Measurements from ENCODE around the gene ITPKA. TPM values are rescaled to one million over a fixed set of nuclear protein-coding genes. Genes with fewer than 3 reads are reported as not detected.

The ITPKA gene
- total and polyA plus RNA-seq, 2 of the 13 experiments (the other 11 are each of a cell fraction or from before 2014, with no cell fraction given): 13.2 to 41.3 TPM

- TF ChIP-seq HMGXB3 (CRISPR knock-in tag; IDR thresholded peaks at IDR 0.05; ENCODE audit: borderline replicate concordance): no peak
- TF ChIP-seq ZNF256 (CRISPR knock-in tag; conservative IDR thresholded peaks at IDR 0.05): no peak
- TF ChIP-seq KLF6 (CRISPR knock-in tag; IDR thresholded peaks at IDR 0.05): no peak; the same call in 1 of the 2 replicates
- no peak for TF ChIP-seq CREM (IDR thresholded peaks at IDR 0.05)
- no peak for TF ChIP-seq CREM (CRISPR knock-in tag; IDR thresholded peaks at IDR 0.05)
- TF ChIP-seq RAD21 (CRISPR knock-in tag; IDR thresholded peaks at IDR 0.05): peak; percentile 10; the same call in 1 of the 2 replicates
- TF ChIP-seq DMAP1 (CRISPR knock-in tag; IDR thresholded peaks at IDR 0.05): no peak; the same call in 1 of the 2 replicates
- no peak for TF ChIP-seq ZNF7 (CRISPR knock-in tag; IDR thresholded peaks at IDR 0.05)
- TF ChIP-seq ZFYVE20 (CRISPR knock-in tag; IDR thresholded peaks at IDR 0.05; ENCODE audit: borderline replicate concordance, low read depth): no peak
- TF ChIP-seq IKZF5 (CRISPR knock-in tag; IDR thresholded peaks at IDR 0.05): peak; percentile 34; the same call in 1 of the 2 replicates
- TF ChIP-seq ZGPAT (CRISPR knock-in tag; IDR thresholded peaks at IDR 0.05): peak; percentile 83
- peak; percentile 74; the same call in 1 of the 2 replicates for TF ChIP-seq ZNF468 (CRISPR knock-in tag; IDR thresholded peaks at IDR 0.05)
- peak; percentile 56; the same call in 1 of the 3 replicates for TF ChIP-seq MXI1 (IDR thresholded peaks at IDR 0.05; ENCODE audit: borderline replicate concordance, low read depth, low read length)
- 0 out of 2 replicates have a peak, but pooled peaks have one; percentile 43 for TF ChIP-seq ZNF33B (CRISPR knock-in tag; IDR thresholded peaks at IDR 0.05)
- TF ChIP-seq YEATS4 (CRISPR knock-in tag; IDR thresholded peaks at IDR 0.05; ENCODE audit: borderline replicate concordance): peak; percentile 57
- TF ChIP-seq ZNF703 (CRISPR knock-in tag; IDR thresholded peaks at IDR 0.05; ENCODE audit: borderline replicate concordance): peak; percentile 73; the same call in 1 of the 2 replicates
- no peak for TF ChIP-seq ZNF619 (CRISPR knock-in tag; IDR thresholded peaks at IDR 0.05)
- TF ChIP-seq ZNF652 (CRISPR knock-in tag; IDR thresholded peaks at IDR 0.05; ENCODE audit: borderline replicate concordance, low read depth): no peak
- TF ChIP-seq ZNF768 (CRISPR knock-in tag; IDR thresholded peaks at IDR 0.05): 0 out of 2 replicates have a peak, but pooled peaks have one; percentile 22
- no peak for TF ChIP-seq EED (CRISPR knock-in tag; IDR thresholded peaks at IDR 0.05)
- TF ChIP-seq DR1 (CRISPR knock-in tag; IDR thresholded peaks at IDR 0.05): no peak; the same call in 1 of the 2 replicates
- TF ChIP-seq ZNF713 (CRISPR knock-in tag; IDR thresholded peaks at IDR 0.05): no peak
- TF ChIP-seq ZFP90 (CRISPR knock-in tag; IDR thresholded peaks at IDR 0.05; ENCODE audit: borderline replicate concordance): no peak
- TF ChIP-seq PRMT3 (CRISPR knock-in tag; IDR thresholded peaks at IDR 0.05; ENCODE audit: borderline replicate concordance, low read depth): no peak
- no peak for TF ChIP-seq PCBP2 (optimal IDR thresholded peaks at IDR 0.05; ENCODE audit: low read depth, low read length, poor library complexity, severe bottlenecking)
Observed at GRCh38 chr15:41493205-41493901, at the start of gene ITPKA (continued).
